GM12892 (cell line): ENCODE results near the gene FTHL17.

Source experiments
- POLR2A ChIP-seq: IDR thresholded peaks from 2 replicates; pipeline ENCODE4 v1.6.1; 2011; ENCODE audit warnings: low read depth, low read length, control low read depth
- POLR2AphosphoS5 ChIP-seq: IDR thresholded peaks from 2 replicates; pipeline ENCODE4 v1.6.1; 2011; ENCODE audit warnings: low read depth, low read length, control low read depth
- TAF1 ChIP-seq: IDR thresholded peaks from 2 replicates; pipeline ENCODE4 v1.6.1; 2011; ENCODE audit warnings: low read depth, mild to moderate bottlenecking, control low read depth, low read length, borderline replicate concordance

GRCh38 chrX:31071725-31072124 is at the start of gene FTHL17:
- TF ChIP-seq TAF1 = no peak
- TF ChIP-seq POLR2A = no peak
- TF ChIP-seq POLR2AphosphoS5 = no peak
